ENCODE measurements around the gene TACC2.

The TACC2 gene

DNA sequence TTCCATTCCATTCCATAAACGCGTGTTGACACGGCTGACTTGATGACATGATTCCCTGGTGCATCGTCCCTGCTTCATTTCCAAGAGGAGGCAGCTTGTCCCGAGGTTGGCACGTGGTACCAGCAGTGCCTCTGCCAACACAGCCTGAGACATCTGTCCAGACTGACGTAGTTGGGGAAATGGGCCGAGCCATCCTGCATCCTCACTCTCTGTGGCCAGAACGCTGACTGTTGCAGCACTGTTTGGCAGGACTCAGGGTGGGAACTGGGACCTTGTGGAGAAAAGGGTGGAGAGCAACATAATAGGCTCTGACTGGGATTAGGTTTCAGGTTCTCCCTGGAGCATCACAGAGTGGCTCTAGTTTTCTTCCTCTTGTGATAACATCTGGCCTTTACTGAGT is 163.6 kb downstream of the TACC2 start:
- DNase-seq = no peak

- no peak for DNase-seq
Measured at GRCh38 chr10:122154031-122154544, 165.1 kb downstream of the TACC2 start.

DNA sequence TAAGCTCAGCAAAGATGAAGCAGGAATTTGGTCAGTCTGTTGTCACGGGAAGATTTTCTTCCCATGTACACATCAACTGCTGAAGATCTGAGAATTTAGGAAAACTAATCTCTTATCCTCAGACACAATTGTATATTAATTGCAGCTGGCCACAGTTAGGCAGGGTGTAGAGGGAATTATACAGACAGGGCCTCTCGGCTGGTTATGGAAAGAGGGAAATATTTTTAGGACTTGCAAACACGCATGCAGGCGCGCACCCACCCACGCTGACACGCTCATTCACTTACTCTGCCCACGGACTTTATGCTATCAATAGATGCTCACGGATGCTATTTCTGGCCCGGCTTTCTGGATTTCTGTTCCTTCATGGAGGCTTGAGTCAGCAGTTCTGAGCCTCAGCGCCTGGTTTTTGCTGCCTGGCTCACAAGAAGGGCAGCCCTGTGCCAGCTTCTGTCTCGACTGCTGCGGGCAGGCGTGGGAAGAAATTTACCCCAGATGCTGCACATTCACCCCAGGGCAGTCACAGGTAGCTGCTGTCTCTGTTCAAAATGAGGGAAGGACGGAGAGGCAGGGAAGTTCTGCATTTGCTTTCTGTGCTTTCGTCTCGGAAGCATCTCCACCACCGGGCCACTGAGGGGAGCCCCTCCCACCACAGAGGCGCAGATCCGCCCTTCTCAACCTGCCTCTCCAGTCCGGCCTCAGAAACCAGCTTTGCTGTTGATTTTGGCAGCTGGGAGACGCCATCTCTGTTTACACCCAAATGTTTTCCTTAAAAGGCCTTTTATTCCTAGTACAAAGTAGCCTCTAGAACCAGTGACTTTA is 165.8 kb downstream of the TACC2 start:
- DNase-seq = no peak

- DNase-seq = no peak
Measured at GRCh38 chr10:122157451-122157850, 168.5 kb downstream of the TACC2 start.

DNA sequence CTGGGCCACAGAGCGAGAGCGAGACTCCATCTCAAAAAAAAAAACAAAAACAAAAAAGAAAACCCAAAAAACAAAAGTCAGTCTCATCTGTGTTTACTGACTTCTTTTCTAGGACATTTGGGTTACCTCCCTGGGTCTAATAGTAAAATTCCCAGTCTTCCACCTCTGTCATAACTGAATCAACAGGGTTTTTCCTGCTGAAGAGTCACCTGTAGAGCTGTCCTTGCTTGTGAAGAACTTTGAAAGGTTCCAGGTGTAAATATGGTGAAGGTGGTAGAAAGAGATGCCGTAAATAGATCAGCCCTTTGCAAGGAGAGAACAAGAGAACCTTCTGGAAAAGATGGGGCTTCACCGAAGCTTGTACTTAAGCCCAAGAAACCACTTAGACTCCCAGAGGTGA is 169.4 kb downstream of the TACC2 start:
- DNase-seq = no peak

DNA sequence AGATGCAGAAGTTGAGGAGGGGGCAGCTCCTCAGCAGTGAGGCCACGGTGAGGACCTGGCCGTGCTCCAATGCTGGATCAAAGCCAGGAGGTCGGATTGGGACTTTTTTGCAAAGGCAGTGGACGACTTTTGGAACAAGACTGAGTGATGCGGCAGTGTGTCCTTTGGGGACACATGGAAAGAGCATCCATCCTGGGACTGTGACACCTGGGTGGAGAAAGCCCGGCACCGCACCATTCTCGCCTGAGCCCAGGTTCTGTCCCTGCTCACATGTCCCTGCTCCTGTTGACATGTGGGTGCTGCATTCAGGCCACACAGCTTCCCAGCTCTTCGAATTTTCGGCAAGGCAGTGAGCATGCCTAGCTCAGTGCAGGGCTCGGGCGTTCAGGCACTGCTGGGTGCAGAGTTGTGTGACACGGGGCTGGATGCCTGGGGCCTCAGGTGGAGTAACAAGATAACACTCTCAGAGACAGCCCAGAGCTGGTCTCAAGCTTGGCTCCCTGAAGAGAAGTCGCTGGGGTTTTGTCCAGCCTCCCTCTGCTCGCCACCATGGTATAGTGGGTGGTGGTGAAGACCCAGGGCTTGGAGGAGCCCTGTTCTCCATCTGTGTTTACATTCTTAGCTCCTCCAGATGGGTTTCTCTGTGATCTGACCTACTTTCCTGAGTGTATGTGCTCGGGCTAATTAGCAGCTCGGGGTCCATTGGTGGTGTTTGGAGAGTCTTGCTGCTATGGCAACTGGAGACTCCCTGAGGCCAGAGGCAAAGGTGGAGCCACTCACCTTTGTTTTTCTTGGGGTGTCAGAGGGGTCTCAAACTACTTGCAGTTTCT is 170.4 kb downstream of the TACC2 start:
- no peak for DNase-seq

DNA sequence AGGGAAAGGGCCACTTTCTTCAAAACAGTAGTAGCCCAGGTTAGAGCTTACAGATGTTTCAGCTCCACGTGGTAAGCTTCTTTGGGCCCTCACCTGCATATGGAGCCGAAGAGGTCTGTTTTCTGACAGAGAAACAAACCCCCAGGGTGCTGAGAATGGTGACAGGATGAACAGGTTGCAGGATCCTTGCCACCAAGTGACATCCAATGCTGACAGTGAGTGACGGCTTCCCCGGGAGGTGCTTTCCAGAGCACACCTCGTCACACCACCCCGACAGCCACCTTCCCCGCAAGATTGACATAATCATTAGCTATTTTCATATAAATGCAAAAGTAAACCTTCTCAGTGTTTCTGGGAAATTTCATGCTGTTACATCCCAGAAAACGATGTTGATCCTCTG is 172.8 kb downstream of the TACC2 start:
- no peak for DNase-seq

- no peak for DNase-seq
Measured at GRCh38 chr10:122162671-122163173, 173.8 kb downstream of the TACC2 start.

- no peak for DNase-seq
Measured at GRCh38 chr10:122163174-122164022, 174.4 kb downstream of the TACC2 start.

- DNase-seq = no peak
Measured at GRCh38 chr10:122164023-122164601, 175.1 kb downstream of the TACC2 start.

DNA sequence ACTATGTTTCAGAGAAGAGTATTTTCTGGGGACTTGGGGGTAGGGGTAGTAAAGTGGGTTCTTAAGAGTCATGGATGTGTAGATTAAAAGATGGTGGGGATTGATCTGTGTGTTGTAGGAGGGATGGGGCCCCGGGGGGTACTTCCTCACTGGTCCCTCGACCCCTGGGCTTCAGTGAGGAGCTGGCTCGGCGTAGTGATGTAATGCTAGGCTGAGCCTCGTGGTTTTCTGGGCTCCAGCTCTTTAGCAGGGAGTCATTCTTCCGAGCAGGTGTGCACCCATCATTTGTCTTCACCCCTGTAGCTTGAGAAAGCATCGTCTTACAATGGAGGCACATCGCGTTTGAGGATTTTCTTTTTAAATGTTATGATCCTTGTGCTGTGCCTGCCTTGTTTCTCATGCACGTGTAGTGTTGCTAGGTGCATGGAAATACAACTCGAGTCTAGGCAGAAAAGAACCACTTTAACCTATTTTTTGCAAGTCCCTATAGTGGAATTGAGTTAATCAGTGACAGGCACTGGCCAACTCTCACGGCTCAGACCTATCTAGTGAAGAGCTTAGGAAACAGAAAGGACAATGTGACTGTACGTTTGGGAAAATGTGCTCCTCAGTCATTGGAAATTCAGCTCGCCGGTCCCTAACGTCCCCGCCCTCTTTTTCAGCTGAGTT is 176.0 kb downstream of the TACC2 start:
- DNase-seq = no peak

GRCh38 chr10:122165484-122166276 is 176.7 kb downstream of the TACC2 start:
- no peak for DNase-seq

GRCh38 chr10:122168101-122168500 is 179.1 kb downstream of the TACC2 start:
- DNase-seq = no peak

GRCh38 chr10:122168598-122169394 is 179.8 kb downstream of the TACC2 start:
- DNase-seq = no peak

DNA sequence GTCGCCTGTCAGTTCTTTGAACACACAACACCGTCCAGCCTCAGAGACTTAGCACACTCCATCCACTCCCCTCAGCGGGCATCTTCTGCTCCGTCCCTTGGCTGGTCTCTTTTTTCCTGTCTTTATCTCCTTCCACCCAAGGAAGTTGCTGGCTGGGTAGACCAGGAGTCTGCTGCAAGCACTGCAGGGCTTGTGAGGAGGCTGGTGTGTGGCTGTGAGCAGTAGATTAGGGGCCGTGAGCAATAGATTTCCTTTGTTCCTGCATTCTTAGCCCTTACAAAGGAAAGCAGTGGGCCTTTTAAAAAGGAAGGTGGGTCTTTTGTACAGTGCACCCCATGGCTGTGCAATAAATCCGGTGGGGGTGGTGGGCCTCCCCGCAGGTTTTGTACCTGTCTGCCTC is 181.8 kb downstream of the TACC2 start:
- DNase-seq = no peak

DNA sequence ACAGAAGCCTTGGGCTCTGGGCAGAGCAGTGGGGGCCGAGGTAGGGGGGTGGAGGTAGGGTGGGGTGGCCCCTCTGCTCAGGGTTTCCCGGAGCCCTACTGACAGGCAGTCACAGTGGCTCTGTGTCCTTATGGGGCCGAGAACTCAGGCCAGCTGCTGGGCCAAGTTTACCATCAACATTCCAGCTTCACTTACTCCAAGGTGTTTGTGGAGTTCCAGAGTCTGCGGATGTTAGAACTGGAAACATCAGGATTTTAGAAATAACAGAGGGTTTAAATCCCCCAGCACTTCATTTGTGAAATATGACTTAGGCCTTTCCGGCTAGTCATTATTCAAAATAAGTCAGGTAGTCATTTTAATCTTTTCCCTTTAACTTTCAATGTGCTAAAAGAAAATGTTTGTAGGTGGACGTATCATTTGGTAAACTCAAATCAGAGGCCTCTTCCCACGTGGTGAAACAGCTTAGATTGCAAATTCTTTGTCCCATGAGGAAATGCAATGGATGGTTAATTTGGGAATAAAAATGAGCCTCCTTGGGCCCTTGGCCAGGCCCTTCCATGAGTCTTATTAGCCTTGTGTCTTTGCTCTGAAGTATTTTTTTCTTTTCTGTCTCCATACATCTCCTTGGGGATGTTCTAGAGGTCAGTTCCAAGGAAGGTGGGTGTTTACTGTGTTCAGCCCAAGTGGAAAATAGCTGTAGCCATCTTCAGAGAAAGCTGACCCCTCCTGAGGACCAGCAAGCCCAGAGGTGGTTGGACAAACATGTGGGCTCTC is 182.5 kb downstream of the TACC2 start:
- DNase-seq = no peak

DNA sequence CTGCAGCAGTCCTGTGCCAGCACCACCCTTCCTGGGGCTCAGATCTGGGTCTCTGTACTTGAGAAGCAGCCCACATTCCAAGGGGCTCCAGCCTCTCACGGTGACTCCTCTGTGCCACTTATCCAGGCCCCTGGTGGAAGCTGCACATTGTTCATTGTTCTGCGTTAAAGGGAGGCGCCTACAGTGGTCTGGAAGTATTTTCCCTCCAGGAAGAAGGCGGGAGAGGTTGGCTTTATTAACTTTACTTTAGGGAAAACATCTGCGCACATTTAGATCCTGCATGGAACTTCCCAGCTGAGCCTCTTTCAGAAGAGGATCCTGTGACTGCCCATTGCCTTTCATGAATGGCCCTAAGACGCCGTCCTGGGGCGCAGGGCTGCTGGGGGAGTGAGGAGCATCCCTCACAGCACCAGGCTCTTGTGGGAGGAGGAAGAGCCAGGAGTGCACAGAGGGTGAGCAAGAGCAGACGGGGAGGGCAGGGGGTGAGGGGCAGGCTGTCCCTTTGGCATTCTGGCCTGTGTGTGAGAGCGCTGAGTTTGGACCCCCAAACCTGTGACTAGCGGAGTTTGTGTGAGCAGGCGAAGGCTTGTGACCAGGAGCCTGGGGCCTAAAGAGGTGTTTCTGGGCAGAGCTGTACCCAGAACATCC is 183.5 kb downstream of the TACC2 start:
- DNase-seq = no peak

DNA sequence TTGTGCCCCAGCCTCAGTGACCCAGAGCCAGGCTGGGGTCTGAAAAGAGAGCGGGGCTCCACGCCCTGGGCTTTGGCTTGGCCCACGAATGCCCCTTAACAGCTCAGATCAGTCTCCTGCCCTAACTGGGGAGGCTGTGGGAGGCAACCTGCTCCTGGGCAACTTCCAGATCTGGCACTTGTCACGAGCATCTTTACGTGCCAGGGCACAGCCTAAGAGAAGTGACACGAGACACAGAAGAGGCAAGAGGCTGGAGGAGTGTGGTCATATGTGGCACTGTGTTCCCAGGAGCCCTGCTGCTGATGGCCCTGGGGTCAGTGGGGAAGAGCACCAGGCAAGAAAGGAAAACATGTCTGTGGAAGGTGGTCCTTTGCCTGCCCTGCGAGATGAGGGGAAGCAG is 184.4 kb downstream of the TACC2 start:
- DNase-seq = no peak
